Stimulated activated CD4-positive, alpha-beta T cell treated with anti-CD3 and anti-CD28 coated beads, Interleukin-4, amount 100 ng/mL, for 1 hour (primary cell): ENCODE results near the gene KIAA1586.
"Not testable (repeated sequence)": the region's sequence is repeated elsewhere in the genome, so short reads cannot be mapped to it uniquely, and the experiment has no call there.

Experiments
- DNase-seq: peaks from one replicate; pipeline ENCODE4 v3.0.0-alpha.2; 2020

The KIAA1586 gene, protein sequence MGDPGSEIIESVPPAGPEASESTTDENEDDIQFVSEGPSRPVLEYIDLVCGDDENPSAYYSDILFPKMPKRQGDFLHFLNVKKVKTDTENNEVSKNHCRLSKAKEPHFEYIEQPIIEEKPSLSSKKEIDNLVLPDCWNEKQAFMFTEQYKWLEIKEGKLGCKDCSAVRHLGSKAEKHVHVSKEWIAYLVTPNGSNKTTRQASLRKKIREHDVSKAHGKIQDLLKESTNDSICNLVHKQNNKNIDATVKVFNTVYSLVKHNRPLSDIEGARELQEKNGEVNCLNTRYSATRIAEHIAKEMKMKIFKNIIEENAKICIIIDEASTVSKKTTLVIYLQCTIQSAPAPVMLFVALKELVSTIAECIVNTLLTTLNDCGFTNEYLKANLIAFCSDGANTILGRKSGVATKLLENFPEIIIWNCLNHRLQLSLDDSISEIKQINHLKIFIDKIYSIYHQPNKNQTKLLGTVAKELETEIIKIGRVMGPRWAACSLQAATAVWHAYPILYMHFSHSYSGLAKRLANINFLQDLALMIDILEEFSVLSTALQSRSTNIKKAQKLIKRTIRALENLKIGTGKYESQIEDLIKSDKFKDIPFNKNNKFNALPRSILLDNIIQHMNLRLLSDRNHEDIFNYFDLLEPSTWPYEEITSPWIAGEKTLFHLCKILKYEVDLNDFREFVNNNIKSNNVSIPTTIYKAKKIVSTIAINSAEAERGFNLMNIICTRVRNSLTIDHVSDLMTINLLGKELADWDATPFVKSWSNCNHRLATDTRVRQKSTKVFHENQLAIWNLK

DNA sequence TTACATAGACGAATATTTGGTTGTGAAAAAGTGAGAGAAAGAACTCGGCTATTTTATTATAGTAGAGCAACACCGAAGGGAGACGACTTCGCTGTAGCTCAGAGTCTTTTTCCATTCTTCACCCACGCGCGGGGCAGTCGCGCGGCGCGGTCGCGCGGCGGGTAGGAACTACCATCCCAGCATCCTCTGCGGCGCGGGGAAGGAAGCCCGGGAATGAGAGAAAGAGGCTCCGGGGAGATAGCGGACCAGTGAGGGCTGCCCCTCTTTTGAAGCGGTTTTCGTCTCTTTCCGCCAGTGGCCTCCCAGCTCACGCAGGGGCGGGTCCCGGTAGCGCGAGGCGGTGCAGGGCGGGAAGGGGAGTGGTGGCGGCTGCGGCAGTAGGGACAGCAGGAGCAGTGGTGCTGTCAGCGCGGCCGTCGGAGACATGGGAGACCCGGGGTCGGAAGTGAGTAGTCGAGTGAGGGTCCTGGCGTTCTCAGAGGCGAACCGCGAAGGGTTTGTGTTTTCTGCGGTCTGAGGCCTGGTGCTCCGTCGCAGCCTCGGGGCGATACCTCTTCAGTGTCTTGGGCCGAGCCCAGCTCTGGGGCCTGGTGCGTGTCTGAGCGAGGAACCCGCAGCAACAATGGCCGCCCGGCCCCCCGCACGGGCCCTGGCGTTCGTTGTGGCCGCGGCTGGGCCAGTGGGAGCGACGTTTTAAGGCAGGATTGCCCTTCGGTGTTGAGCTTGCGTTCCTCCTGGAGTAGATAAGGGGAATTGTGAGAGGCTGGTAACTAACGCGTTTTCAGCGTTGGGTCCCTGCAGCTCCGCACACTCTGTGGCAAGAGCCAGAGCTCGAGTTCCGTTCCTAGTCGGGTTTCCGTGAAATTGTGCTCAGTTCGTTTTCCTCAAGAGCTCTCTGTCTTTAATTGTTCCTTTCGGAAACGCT is at the start of gene KIAA1586:
KIAA1586 (plus strand) TSS at position 362 of the 925 bp plus-strand sequence; CDS start at position 425, 63 bp downstream.
- DNase-seq, result peak; percentile 78

DNA sequence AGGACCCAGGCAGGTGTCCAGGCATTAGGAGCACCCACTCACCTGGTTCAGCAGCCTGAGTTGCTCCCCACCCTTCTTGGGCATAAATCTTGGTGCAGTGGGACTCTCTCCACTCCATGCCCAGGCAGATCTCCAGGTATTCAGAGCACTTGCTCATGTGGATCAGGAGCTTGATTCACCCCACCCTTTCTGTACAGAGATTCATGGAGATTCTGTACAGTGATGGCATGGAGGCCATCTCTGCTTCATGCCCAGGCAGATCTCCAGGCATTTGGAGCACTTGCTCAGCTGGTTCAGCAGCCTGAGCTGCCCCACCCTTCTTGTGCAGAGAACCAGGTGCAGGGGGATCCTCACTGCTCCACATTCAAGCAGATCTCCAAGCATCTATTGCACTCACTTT is 47.4 kb upstream of the KIAA1586 start:
- DNase-seq, result no peak

DNA sequence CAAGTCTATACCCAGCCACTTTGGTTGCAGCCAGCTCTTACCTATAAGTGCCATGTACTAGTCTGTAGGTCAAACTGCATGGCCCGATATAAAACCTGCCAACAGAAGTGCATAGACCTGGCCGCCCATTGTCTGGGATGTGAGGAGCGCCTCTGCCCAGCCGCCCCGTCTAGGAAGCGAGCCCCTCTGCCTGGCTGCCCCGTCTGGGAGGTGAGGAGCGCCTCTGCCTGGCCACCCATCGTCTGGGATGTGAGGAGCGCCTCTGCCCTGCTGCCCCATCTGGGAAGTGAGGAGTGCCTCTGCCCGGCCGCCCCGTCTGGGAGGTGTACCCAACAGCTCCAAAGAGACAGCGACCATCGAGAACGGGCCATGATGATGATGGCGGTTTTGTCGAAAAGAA is 46.7 kb upstream of the KIAA1586 start:
- DNase-seq, result not testable (repeated sequence)

DNA sequence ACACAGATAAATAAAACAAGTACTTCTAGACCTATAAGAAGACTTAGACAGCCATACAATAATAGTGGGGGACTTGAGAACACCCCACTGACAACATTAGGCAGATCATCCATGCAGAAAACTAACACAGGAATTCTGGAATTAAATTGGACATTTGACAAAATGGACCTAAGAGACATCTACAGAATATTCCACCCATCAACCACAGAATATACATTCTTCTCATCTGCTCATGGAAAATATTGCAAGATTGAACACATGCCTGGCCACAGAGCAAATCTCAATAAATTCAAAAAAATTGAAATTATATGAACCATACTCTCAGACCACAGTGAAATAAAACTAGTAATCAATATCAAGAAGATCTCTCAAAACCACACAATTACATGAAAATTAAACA is 44.3 kb upstream of the KIAA1586 start:
- DNase-seq, result no peak

DNA sequence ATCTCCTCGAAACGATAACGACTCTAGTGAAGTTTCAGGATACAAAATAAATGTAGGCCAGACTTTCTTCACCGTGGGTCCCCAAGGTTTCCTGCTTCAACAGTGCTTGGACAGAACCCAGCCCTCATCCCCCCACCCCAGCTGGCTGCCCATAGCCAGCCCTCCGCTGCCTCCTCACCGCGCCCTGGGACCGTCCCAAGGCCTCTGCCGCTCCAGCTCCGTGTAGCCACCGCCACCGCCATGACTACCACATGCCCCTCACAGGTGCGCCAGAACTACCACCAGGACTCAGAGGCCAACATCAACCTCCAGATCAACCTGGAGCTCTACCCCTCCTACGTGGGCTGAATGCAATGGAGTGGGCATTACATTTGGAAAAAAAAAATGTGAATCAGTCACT is 42.2 kb upstream of the KIAA1586 start:
- DNase-seq, result no peak

DNA sequence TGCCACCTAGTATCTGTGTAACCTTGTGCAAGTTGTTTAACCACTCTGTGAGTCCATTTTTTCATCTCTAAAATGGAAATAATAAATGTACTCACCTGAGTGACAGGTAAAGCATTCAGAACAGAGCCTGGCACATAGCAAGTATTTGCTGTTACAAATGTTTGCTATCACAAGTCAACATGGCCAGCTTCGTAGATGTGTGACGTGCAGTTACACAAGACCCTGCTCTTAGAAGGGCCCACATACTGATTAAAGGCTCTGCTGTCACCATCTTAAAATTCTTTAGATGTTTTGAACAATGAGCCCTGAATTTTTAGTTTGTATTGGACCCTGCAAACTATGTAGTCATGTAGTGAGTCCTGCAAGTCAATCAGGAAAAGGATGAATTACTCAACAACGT is 40.4 kb upstream of the KIAA1586 start:
- no peak for DNase-seq

DNA sequence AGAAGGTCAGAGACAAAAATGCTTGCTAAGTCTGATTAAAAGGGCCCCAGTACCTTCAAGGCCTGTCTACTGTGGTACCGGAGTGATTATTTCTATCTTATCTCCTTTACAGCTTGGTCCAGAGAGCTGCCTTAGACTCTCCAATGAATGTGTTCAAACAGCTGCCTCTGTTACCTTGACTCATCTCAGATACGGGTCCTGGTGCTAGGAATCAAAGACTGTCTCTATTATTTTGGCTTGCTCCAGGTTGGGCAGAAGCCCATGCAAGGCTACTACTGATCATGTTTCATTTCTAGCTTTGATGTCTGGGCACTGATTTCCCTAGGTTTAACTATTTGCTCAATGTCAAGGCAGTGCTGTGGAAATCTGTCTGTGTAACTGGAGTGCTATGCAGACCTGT is 38.4 kb upstream of the KIAA1586 start:
- not testable (repeated sequence) for DNase-seq

DNA sequence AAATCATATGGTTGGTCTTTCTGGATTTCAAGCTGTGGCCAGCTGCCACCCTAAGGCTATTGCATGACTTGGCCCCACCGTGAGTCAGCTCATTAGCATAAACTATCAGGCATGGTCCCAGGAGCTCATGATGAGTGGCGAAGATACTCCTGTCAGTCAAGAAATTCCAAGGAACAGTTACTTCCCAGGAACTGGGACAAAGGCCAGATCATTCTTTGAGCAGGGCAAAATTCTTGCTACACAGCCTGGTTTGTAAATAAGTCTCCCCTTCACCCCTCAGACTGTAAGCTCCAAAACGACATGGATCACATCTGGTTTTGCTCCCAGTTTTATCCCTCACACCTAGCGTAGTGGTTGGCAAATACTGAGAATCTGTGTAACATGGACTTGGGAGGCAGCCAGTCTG is 33.0 kb upstream of the KIAA1586 start:
- no peak for DNase-seq

DNA sequence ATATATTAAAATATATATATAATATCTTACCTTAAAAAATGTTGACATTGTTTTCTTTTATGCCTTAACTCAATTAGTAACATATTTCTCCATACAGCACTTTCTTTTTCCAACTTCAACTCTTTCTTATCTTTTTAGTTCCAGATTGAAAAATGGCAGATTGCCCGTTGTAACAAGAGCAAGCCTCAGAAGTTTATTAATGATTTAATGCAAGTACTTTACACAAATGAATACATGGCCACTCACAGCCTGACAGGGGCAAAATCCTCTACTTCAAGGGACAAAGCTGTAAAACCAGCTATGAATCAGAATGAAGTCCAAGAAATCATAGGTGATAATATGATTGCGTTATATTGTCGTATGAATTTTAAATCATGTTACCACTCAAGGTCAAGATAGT is 29.4 kb upstream of the KIAA1586 start:
- DNase-seq, result no peak

DNA sequence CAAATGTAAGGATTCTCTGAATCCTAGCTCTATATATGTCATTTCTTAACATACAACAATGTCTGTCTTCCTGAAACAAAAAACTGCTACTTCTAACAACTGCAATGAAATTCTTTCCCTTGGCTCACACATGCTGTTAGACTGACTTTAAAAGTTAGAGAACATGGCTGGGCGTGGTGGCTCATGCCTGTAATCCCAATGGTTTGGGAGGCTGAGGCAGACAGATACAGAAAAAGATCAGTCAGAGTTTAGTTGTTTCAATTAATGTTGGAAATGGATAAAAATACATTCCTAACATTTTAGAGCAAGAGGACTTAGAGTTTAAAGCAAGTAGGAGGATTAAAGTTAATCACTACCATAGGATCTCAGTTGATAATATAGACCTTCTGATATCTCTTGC is 28.7 kb upstream of the KIAA1586 start:
- DNase-seq, result no peak

DNA sequence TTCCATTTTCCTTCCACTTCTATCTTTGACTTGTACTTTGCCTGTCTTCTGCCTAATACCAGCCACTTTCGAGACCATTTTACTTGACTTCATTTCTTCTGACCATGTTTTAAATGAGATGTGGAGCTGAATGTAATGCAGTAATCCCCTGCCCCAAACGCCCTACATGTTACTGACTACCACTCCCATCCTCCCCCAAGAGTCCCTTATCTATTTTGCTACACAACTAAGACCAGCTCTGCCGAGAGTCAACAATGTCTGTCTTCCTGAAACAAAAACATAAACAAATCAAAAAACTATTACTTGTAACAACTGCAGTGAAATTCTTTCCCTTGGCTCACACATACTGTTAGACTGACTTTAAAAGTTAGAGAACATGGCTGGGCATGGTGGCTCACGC is 27.1 kb upstream of the KIAA1586 start:
- DNase-seq, result no peak

DNA sequence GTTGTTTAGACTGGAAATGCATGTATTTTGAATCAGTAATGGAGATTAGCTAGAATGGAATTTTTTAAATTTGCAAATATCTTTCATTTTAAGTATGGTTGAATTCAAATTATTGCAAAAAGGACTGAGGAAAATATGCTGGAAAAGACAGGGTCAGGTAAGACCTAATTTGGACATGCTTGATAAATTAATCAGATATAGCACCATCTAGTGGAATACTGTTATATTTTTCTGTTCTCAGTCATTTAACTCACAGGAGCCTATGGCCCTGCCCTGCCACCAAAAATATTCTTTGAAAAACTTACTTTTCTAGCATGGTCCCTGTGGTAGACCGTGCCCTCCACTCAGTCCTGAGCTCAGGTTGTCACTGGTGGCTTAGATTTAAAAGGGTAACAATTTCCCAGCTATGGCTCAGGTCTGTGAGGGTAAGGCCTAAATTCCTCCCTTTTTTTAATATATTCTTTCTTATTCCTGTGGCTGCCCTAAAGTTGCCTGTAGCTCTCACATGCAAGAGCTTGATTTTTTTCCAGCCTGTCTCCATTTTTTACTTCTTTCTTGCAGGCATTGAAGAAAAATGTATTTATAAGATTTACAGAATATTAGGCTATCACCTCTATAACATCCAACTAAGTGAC is 25.3 kb upstream of the KIAA1586 start:
- DNase-seq, result no peak

DNA sequence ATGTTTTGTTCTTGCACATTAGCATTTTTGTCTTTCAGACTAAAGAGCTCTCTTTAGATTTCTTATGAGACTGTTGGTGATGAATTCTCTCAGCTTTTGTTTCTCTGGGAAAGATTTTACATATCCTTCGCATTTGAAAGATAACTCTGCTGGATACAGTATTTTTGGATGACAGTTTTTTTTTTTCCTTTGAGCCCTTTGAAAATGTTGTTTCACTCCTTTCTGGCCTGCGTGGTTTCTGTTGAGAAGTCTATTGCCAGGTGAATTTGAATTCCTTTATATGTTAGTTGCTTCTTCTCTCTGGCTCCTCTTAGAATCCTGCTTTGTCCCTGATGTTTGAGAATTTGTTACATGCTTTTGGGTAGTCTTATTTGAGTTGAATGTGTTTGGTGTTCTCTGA is 22.2 kb upstream of the KIAA1586 start:
- no peak for DNase-seq

DNA sequence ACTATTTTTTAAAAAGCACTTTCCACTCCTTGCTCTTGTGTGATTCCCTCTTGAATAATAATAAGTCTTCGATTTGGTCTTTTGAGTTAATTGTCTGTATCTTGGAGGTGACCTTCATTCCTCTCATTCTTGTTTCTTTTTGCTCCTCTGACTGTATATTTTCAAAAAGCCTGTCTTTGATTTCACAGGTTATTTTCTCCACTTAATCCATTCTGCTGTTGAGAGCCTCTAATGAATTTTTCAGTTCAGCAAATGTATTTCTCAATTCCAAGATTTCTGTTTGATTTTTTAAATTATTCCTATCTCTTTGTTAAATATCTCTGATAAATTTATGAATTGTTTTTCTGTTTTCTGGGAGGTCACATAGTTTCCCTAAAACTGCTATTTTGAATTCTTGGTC is 21.7 kb upstream of the KIAA1586 start:
- DNase-seq, result no peak

DNA sequence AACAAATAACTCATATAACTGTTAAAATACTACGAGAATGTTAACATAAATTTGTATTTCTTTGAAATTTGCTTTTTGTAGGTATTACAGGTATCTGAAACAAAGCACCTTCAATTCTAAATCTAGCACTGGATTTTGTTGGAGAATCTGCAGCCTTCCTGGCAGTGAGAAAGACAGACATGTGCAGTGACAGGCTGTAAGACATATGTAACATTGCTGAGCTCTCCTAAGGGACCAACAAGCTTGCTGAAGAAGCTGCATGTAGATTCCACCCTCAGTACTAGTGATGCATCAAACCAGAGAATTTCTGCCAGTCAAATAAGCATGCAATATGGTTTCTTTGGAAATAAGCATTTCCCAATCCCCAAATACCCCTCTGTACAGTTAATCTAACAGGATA is 20.5 kb upstream of the KIAA1586 start:
- no peak for DNase-seq

DNA sequence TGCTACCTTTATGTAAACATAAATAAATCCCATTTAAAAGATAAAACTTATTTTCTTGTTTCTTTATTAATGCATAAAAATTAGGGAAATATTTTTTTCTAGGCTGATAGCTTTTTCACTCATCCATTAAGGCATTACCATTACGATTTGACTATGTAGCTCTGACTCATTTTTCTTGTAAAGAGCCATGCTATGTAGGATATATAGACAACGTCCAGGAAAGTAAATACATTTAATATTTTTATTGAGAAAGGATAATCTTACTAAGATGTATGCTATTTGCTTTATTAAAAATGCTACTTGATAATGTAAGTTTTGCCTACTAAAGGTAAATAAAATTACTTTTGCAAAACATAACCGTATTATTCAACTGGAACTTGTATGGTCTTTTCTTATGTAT is 19.2 kb upstream of the KIAA1586 start:
- no peak for DNase-seq

DNA sequence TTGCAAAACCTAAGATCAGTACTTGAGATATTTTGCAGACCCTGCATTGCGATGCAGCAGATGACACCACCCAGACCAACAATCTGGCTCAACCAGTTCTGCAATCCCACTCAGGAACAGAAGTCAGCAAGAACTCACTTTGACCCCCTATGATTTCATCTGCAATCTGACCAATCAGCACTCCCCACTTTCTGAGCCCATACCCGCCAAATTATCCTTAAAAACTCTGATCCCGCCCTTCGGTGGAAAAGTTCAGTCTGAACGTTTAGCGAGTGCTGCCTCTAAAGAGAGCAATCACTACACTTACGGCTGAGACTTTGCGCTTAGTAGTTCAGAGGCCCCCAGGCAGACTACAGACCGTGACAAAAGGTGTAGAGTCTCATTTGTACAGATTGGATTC is 17.3 kb upstream of the KIAA1586 start:
- no peak for DNase-seq

DNA sequence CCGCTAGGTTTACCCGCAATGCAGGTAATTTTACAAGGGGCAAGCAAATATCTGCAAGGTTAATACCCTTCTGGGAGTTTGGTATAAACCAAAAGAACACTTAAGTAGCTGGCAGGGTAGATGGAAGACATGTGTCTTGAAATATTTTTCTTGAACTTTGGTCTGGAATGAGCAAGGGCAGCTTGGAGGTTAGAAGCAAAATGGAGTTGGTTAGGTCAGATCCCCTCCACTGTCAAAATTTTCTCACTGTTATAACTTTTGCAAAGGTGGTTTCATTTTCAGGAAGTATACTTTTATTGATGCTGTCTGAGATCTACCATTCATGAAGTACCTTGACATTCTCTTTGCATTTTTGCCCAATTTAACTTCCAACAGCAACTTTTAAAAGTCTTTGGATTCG is 13.3 kb upstream of the KIAA1586 start:
- DNase-seq, result no peak

DNA sequence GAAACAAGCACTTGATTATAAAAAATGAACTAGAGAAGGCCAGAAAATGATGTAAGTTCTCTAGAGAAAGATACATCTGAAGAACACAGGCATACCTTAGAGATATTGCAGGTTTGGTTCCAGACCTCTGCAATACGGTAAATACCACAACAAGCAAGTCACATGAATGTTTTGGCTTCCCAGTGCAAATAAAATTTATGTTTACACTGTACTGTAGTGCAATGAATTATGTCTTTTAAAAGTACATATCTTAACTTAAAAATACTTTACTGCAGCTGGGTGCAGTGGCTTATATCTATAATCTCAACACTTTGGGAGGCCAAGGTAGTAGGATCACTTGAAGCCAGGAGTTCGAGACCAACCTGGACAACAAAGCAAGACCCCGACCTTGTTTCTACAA is 10.9 kb upstream of the KIAA1586 start:
- DNase-seq, result no peak

DNA sequence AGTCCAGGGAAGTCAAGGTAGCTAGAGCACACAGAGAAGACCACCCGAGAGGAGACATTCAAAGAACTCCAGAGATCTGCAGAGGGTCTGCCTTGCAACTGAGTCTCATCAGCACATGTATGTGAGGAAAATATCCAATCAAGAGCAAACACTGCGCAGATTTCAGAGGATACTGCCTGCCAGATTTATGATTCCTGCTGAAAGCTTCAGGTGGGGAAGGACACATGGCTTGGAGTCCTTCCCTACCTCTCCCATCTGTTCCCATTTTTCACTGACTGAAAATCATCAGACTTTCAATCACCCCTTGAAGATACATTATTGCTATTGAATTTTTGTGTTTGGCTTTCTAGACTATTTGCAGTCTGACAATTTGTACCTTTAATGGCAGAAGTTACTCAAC is 7.6 kb upstream of the KIAA1586 start:
- DNase-seq, result no peak

DNA sequence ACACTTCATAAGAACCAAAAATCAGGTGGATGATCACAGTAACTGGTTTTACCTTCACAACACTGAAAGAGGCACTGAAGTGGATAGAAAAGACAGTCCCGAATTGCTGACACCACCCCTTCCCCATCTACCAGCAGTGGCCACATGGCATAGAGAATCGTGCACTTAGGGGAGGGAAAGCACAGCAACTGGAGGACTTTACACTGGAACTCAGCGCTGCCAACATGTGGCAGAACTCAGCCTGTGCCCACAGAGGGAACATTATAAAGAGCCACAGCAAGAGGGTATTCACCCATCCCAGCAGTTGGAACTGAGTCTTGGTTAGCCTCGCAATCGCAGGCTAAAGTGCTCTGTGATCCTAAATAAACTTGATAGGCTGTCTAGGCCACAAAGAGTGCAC is 6.5 kb upstream of the KIAA1586 start:
- no peak for DNase-seq

DNA sequence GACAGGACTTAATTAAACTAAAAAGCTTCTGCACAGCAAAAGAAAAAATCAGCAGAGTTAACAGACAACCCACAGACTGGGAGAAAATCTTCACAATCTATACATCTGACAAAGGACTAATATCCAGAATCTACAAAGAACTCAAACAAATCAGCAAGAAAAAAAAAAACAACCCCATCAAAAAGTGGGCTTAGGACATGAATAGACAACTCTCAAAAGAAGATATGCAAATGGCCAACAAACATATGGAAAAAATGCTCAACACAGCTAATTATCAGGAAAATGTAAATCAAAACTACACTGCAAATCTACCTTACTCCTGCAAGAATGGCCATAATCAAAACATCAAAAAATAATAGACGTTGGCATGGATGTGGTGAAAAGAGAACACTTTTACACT is 2.4 kb upstream of the KIAA1586 start:
- not testable (repeated sequence) for DNase-seq

DNA sequence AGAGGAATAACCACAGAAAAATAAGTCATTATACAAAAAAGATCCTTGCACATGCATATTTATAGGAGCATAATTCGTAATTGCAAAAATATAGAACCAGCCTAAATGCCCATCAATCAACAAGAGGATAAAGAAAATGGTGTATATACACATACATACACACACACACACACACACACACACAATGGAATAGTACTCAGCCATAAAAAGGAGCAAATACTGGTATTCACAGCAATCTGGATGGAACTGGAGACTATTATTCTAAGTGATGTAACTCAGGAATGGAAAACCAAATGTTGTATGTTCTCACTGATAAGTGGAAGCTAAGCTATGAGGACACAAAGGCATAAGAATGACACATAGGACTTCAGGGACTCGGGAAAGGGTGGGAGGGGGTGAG is 1.9 kb upstream of the KIAA1586 start:
- DNase-seq, result no peak
